Stimulated activated naive CD8-positive, alpha-beta T cell treated with anti-CD3 and anti-CD28 coated beads, Interleukin-15, Interleukin-2, amounts not matched to agents 100 U/mL and 50 U/mL, for 24 hours (primary cell): ENCODE results near the gene MBP.

Experiments used
- ATAC-seq: fragments of 150-1000 bp; cut with Tn5 transposase; one replicate; pipeline ENCODE4 v1.10.0; 2021
- DNase-seq: peaks from one replicate; pipeline ENCODE4 v3.0.0; 2021

MBP gene

DNA sequence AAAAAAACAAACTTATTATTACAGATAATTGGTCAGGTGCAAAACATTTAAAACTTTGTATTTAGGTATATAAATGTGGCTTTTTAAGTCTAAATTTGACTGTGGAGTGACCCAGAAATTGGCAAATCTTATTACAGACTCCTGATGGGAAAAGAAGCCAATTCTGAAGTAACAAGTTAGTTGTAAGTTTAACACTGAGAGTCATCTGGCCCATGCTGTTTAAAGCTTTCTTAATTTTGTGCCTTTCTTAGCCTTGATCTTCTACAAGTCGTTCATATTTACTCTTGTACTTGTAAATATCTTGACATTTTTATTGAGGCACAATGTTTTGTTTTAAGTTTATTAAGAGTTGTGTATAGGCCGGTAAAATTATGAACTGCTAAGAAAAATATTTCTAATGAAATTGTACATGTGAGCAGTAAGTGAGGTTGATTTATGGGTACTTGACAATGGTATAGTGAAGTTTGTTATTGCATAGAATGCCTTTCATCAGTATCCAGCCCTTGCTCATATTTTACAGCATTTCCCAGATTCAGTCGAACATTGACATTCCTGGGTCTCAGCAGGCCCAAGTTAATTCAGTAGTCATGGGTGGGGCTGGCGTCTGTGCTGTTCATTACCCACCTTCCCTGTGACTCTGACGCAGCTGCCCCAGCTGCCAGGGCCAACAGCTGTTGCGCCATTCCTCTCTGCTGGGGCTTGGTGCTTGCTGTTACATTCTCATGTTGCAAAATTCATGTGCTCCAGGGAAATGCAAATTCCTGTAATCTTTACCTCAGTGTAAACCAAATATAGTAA, 188.8 kb downstream of the MBP start:
- DNase-seq, result no peak
- no peak for ATAC-seq

DNA sequence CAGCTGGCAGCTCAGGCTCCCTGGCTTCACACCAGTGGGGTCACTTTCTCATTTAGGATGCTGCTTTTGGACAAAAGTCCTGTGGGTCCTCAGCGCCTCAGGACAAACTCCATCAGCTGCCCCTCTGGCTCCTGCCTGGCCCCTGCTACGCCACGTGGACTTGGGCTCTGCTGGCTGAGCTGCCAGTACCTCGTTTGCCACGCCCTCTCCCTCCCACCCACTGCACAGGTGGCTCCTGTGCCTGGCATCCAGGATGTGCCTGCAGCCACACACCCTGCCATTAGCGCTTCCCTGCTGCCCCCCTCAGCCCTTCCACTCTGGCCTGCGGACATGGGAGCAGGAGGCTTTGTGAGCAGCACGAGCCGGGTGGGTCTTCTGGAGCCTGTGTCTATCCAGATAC, 191.3 kb downstream of the MBP start:
- ATAC-seq (no peak), DNase-seq (no peak)

DNA sequence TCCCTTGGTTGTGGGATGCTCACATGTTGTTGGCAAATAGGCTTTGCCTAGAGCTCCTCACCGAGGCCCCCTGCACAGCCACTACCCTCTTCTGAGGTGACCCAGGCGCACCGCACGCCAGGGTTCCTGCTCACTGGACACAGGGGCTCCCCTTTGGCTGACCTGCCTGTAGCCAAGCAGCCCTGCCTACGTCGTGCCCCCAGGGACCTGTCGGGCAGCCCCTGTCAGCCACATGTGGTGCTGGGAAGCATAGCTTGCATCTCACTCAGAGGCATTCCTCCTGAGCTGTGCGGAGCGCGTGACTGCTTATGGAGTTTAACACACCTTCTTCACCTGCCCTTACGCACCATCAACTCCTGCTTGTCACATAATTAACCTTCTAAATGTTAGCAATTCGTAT, 194.0 kb downstream of the MBP start:
- DNase-seq, result no peak

DNA sequence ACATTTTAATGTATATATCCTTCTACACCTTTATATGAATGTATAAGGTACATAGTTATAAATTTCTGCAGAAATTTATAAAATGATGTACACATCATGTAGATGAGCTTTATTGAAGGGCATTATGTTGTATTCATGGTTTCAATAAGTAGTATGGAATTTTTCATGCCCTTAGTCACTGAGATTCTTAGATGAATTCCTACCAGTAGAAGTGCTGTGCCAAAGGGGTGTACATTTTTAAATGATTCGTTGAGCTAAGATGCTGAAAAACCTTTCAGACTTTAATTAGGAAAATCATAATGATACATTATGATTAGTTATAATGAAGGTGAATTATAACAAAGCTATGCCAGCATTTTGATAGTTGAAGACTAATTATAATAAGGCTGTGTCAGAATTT, 195.0 kb downstream of the MBP start:
- ATAC-seq (no peak), DNase-seq (no peak)

More for the DNA sequence above, 194.0 kb downstream of the MBP start:
- no peak for ATAC-seq

DNA sequence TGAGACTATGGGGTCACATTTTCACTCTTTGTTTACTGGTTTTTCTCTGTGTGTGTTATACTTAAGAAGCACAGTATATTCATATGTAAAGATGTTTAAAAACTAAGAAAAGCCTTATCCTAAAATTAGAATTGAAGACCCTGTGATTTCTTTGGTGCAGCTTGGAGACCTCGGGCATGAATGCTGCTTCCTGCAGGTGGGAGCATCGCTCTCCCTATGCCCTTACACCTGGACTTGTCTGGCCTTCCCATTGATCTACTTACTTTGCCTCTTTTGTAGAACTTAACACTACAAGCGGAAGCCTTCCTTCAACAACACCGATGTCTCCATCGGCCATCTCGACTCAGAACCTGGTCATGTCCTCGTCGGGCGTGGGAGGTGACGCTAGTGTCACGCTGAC, 195.7 kb downstream of the MBP start:
- DNase-seq, result no peak
- ATAC-seq, result no peak

DNA sequence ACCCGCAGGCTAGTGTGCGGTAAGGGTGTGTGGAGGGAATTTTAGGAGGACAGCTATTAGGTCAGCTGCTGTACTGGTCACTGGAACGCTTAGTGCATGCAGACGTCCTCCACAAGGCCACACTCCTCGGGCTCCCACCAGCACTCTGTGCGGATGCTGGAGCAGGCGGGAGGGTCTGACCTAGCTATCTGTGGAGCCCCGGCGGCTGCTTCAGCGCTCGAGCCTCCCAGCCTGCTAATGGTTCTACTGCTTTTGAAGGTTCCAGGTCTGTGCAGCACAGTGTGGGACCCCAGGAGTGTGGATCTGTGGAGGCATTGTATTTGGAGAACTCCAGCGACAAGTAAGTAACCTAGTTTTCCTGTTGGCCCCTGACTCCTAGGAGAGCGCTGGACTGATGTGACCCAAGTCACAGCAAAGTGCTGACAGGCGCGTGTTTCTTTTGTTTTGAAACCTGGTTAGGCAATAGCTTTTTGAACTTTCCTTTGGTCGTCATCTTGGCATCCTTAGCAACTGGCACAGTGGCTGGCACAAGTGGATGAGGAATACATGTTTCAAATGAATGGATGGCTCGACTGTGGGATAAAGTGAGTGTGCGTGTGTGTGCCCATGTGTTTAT, 196.8 kb downstream of the MBP start:
- DNase-seq (no peak), ATAC-seq (no peak)

DNA sequence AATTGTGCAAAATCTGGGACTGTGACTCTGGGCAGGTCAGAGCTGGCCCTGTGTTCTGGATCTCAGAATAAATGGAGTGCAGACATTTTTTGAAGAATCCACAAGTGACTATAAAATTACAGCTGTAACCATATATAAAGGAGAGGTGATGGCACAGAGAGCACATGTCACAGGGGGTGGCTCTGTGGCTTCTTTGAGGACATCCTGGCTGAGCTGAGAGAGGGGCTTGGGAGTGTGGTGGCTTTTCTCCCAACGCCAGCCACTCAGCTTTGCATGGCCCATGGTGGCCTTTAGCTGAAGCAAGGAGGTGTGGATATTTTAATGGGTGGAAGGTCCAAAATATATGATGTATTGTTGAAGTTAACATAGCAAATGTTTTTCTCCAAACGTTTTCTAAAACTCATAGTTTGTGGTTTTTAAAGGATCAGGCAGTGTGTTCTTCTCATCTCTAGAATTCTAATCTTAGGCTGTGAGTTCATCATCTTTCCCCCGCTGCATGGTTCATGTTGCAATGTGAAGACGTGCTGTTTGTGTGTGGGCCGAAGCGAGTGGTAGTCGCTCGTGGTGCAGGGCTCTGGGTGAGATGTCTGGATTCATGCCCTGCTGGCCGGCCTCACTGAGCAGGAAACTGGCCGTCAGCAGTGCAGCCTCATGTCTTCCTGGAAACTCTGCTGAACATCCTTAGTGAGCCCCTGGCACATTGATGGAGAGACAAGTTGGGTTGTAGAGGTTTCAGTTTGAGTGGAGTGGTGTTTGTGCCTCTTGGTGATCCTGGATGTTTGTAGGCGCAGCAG, 200.4 kb downstream of the MBP start:
- DNase-seq (no peak), ATAC-seq (no peak)

DNA sequence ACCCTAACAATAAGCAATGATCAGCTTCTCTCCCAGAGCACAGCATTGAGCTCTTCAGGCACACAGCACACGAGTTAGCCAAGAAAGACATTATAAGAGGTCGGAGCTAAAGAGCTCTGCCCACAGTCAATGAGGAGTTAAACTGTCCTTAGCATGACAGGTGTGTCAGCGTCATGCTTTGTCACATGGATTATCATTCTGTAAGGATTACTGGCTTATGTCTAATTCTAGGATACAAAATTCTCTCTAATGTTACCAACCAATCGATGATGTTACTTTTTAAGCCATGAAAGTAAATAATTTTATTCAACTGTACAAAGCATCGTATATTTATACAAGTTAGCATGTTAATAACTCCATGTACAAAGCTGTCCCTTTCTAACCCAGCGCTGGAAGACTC, 201.4 kb downstream of the MBP start:
- DNase-seq, result no peak
- no peak for ATAC-seq
